ENCODE results near the gene CCDC190.

DNA sequence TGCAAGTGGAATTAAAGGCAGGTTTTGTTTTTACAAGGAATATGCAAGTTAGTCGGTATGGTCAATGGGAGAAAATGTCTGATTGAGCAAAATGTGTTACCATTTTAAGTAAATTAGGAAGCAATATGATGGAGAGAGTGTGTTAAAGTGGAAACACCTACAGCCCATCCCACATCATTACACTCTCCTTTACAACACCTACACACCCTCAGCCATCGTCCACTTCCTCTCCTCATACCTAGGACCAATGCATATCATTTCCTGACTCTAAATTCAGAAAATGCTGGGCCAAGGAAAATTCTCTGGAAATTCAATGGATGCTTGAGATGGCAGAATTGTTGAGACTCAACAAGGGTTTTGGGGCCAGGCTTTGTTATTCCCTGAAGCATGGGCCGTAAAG is 16.4 kb upstream of the CCDC190 start:
- TF ChIP-seq, protein P1, sequence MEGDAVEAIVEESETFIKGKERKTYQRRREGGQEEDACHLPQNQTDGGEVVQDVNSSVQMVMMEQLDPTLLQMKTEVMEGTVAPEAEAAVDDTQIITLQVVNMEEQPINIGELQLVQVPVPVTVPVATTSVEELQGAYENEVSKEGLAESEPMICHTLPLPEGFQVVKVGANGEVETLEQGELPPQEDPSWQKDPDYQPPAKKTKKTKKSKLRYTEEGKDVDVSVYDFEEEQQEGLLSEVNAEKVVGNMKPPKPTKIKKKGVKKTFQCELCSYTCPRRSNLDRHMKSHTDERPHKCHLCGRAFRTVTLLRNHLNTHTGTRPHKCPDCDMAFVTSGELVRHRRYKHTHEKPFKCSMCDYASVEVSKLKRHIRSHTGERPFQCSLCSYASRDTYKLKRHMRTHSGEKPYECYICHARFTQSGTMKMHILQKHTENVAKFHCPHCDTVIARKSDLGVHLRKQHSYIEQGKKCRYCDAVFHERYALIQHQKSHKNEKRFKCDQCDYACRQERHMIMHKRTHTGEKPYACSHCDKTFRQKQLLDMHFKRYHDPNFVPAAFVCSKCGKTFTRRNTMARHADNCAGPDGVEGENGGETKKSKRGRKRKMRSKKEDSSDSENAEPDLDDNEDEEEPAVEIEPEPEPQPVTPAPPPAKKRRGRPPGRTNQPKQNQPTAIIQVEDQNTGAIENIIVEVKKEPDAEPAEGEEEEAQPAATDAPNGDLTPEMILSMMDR (IDR thresholded peaks at IDR 0.05 in 2 of 3, conservative IDR thresholded peaks at IDR 0.05 in 1 of 3; ENCODE audit: borderline replicate concordance in 1 of 3, insufficient read depth in 1 of 3, low read depth in 2 of 3, low read length in 2 of 3): no peak
- no peak for TF ChIP-seq EZH2phosphoT487 (IDR thresholded peaks at IDR 0.05; ENCODE audit: borderline replicate concordance)

All from HCT116 (cell line).